ENCODE data around the gene EXOSC9.

The EXOSC9 gene

GRCh38 chr4:121799208-121799823, 1.8 kb upstream of the EXOSC9 start:
- peaks cover 20% of the 10 kb centered on the region for H3K79me2 ChIP-seq (ENCODE audit: insufficient read depth, low read length)
- no peaks in the 10 kb centered on the region for H4K20me1 ChIP-seq (ENCODE audit: insufficient read depth, low read length)
- no peak overlapping the region for H3K9ac ChIP-seq (ENCODE audit: low read length)
- TF ChIP-seq EZH2 (IDR thresholded peaks at IDR 0.05; ENCODE audit: borderline replicate concordance, low read length) = no peak
- TF ChIP-seq CTCF (IDR thresholded peaks at IDR 0.05; ENCODE audit: low read length) = no peak
- peaks cover 29% of the 10 kb centered on the region for H3K4me1 ChIP-seq (ENCODE audit: insufficient read depth, low read length, severe bottlenecking)
- H3F3A ChIP-seq (ENCODE audit: insufficient read depth, low read length) = no peaks in the 10 kb centered on the region
- H3K4me3 ChIP-seq (ENCODE audit: low read depth, low read length, poor library complexity, severe bottlenecking) = no peak overlapping the region
- no peaks in the 10 kb centered on the region for H3K9me3 ChIP-seq (ENCODE audit: low read length)
- H3K36me3 ChIP-seq (ENCODE audit: insufficient read depth, low read length) = peaks cover 18% of the 10 kb centered on the region
- H3K27ac ChIP-seq (ENCODE audit: low read depth, low read length, poor library complexity, severe bottlenecking) = no peak overlapping the region
- H3K27me3 ChIP-seq (ENCODE audit: insufficient read depth, low read length) = no peaks in the 10 kb centered on the region
- peak overlapping the region; percentile 3 for H2AFZ ChIP-seq (ENCODE audit: low read length)
- H3K9me2 ChIP-seq (ENCODE audit: low read depth, low read length) = no peaks in the 10 kb centered on the region
- H3K4me2 ChIP-seq (ENCODE audit: low read length) = no peak overlapping the region

- H3K4me2 ChIP-seq (ENCODE audit: low read length) = peak overlapping the region; percentile 91
- H3K27ac ChIP-seq (ENCODE audit: low read depth, low read length, poor library complexity, severe bottlenecking) = no peak overlapping the region
- peaks cover 20% of the 10 kb centered on the region for H3K79me2 ChIP-seq (ENCODE audit: insufficient read depth, low read length)
- TF ChIP-seq CTCF (IDR thresholded peaks at IDR 0.05; ENCODE audit: low read length) = no peak
- H3K4me3 ChIP-seq (ENCODE audit: low read depth, low read length, poor library complexity, severe bottlenecking) = peak overlapping the region; percentile 80
- H2AFZ ChIP-seq (ENCODE audit: low read length) = peak overlapping the region; percentile 75; the same call in 1 of the 2 replicates
- H3K9me2 ChIP-seq (ENCODE audit: low read depth, low read length) = no peaks in the 10 kb centered on the region
- peaks cover 29% of the 10 kb centered on the region for H3K4me1 ChIP-seq (ENCODE audit: insufficient read depth, low read length, severe bottlenecking)
- no peaks in the 10 kb centered on the region for H3K9me3 ChIP-seq (ENCODE audit: low read length)
- peaks cover 25% of the 10 kb centered on the region for H3K36me3 ChIP-seq (ENCODE audit: insufficient read depth, low read length)
- H4K20me1 ChIP-seq (ENCODE audit: insufficient read depth, low read length) = no peaks in the 10 kb centered on the region
- no peaks in the 10 kb centered on the region for H3K27me3 ChIP-seq (ENCODE audit: insufficient read depth, low read length)
- no peaks in the 10 kb centered on the region for H3F3A ChIP-seq (ENCODE audit: insufficient read depth, low read length)
- H3K9ac ChIP-seq (ENCODE audit: low read length) = no peak overlapping the region; the same call in 1 of the 2 replicates
Observed at GRCh38 chr4:121799867-121800501, 1.1 kb upstream of the EXOSC9 start.

GRCh38 chr4:121800638-121800960, 524 bp upstream of the EXOSC9 start:
- Histone ChIP-seq H3K27ac (ENCODE audit: low read depth, low read length, poor library complexity, severe bottlenecking) (peak overlapping the region; percentile 77), H2AFZ (ENCODE audit: low read length) (no peak overlapping the region), H3K79me2 (ENCODE audit: insufficient read depth, low read length) (peaks cover 20% of the 10 kb centered on the region), H3K27me3 (ENCODE audit: insufficient read depth, low read length) (no peaks in the 10 kb centered on the region), H3K9me2 (ENCODE audit: low read depth, low read length) (no peaks in the 10 kb centered on the region), H3K9ac (ENCODE audit: low read length) (peak overlapping the region; percentile 86), H3K9me3 (ENCODE audit: low read length) (no peaks in the 10 kb centered on the region), H3K36me3 (ENCODE audit: insufficient read depth, low read length) (peaks cover 31% of the 10 kb centered on the region), H3K4me1 (ENCODE audit: insufficient read depth, low read length, severe bottlenecking) (peaks cover 27% of the 10 kb centered on the region), H3K4me2 (ENCODE audit: low read length) (peak overlapping the region; percentile 91), H4K20me1 (ENCODE audit: insufficient read depth, low read length) (no peaks in the 10 kb centered on the region), H3F3A (ENCODE audit: insufficient read depth, low read length) (no peaks in the 10 kb centered on the region), H3K4me3 (ENCODE audit: low read depth, low read length, poor library complexity, severe bottlenecking) (peak overlapping the region; percentile 80)
- no peak for TF ChIP-seq CTCF (IDR thresholded peaks at IDR 0.05; ENCODE audit: low read length)
- TF ChIP-seq EZH2 (IDR thresholded peaks at IDR 0.05; ENCODE audit: borderline replicate concordance, low read length) = no peak

Measured in OCI-LY1 (cell line).